ENCODE measurements around the gene PRKCQ.

DNA sequence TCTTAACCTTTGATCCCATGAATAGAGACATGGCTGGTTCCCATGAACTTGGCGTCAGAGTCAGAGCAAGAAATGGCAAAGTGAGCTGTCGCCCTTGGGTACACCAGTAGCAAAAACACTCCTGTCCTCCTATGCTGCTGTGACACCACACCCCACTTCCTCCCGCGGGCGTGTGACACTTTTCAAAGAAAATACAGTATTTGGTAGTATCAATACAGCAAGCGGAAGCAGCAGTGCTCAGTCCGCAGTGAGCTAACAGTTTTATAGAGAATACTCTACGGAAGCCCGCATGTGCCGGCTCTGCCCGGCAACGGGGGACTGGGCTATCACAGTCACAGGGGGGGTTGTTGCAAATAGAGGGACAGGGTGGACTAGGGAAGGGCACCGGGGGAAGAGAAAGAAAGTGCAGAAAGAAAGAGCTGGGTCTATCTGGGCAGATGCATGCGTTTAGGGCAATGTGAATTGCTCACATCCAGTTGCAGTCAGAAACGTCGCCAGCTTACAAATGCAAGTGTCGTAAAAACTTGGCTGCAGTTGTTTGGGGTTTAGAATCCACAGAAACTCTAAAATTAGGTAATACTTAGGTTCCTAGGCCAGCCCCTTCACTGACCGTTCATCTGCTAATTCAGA, 49.8 kb downstream of the PRKCQ start:
- TF ChIP-seq, protein P1, sequence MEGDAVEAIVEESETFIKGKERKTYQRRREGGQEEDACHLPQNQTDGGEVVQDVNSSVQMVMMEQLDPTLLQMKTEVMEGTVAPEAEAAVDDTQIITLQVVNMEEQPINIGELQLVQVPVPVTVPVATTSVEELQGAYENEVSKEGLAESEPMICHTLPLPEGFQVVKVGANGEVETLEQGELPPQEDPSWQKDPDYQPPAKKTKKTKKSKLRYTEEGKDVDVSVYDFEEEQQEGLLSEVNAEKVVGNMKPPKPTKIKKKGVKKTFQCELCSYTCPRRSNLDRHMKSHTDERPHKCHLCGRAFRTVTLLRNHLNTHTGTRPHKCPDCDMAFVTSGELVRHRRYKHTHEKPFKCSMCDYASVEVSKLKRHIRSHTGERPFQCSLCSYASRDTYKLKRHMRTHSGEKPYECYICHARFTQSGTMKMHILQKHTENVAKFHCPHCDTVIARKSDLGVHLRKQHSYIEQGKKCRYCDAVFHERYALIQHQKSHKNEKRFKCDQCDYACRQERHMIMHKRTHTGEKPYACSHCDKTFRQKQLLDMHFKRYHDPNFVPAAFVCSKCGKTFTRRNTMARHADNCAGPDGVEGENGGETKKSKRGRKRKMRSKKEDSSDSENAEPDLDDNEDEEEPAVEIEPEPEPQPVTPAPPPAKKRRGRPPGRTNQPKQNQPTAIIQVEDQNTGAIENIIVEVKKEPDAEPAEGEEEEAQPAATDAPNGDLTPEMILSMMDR (IDR thresholded peaks at IDR 0.05; ENCODE audit: insufficient read depth, low read depth, low read length) = no peak
- no peak for TF ChIP-seq EZH2 (IDR thresholded peaks at IDR 0.05; ENCODE audit: insufficient read depth, low read length)
